HG03565 (cell line): ENCODE measurements around the gene METTL2A.
"Not testable (repeated sequence)": the region's sequence is repeated elsewhere in the genome, so short reads cannot be mapped to it uniquely, and the experiment has no call there.

ENCODE experiments used
- ATAC-seq: cut with Tn5 transposase; IDR thresholded peaks from one replicate; pipeline ENCODE4 v1.9.1; 2021; ENCODE audit warnings: mild to moderate bottlenecking, moderate library complexity; ENCODE audit not compliant: unreplicated experiment

METTL2A gene

GRCh38 chr17:62470666-62471379 is 47.1 kb downstream of the METTL2A start:
- ATAC-seq = not testable (repeated sequence)

GRCh38 chr17:62471380-62471880 is 47.7 kb downstream of the METTL2A start:
- not testable (repeated sequence) for ATAC-seq

- ATAC-seq = not testable (repeated sequence)
Observed at GRCh38 chr17:62473030-62473982, 49.6 kb downstream of the METTL2A start.

- not testable (repeated sequence) for ATAC-seq
Observed at GRCh38 chr17:62477111-62477510, 53.4 kb downstream of the METTL2A start.

- peak; percentile 22 for ATAC-seq
Observed at GRCh38 chr17:62477718-62478408, 54.2 kb downstream of the METTL2A start.

- ATAC-seq = peak; percentile 59
Observed at GRCh38 chr17:62478424-62478879, 54.8 kb downstream of the METTL2A start, which contains the start of gene TLK2. Gene TLK2 (plus strand): TSS chr17:62478825. CDS start chr17:62481126, 2,301 bp downstream.

- peak; percentile 20 for ATAC-seq
Observed at GRCh38 chr17:62478880-62479638, 55.4 kb downstream of the METTL2A start.

GRCh38 chr17:62479639-62480258 is 56.1 kb downstream of the METTL2A start:
- ATAC-seq = not testable (repeated sequence)

GRCh38 chr17:62482553-62482952 is 58.9 kb downstream of the METTL2A start:
- ATAC-seq = not testable (repeated sequence)

GRCh38 chr17:62490990-62491389 is 67.3 kb downstream of the METTL2A start:
- ATAC-seq = not testable (repeated sequence)

- not testable (repeated sequence) for ATAC-seq
Observed at GRCh38 chr17:62493049-62493655, 69.5 kb downstream of the METTL2A start.

GRCh38 chr17:62494073-62494472 is 70.4 kb downstream of the METTL2A start:
- not testable (repeated sequence) for ATAC-seq

- ATAC-seq = not testable (repeated sequence)
Observed at GRCh38 chr17:62496344-62496743, 72.6 kb downstream of the METTL2A start.

- ATAC-seq = not testable (repeated sequence)
Observed at GRCh38 chr17:62498796-62499195, 75.1 kb downstream of the METTL2A start.
